Neural cell (in vitro differentiated cells): ENCODE results near the gene RPL18A. TPM values are rescaled to one million over a fixed set of nuclear protein-coding genes. Genes with fewer than 3 reads are reported as not detected.

Source experiments
- H2AFZ ChIP-seq: fragments of 200-600, 300-800 bp; sonication (generic), shearing (Covaris generic); 2 replicates; pipeline ENCODE4 v1.6.0; 2014; ENCODE audit warnings: low read depth, mild to moderate bottlenecking, antibody characterized with exemption, low read length, moderate library complexity
- H3F3A ChIP-seq: fragments of 200-600 bp; shearing (Covaris generic); 2 replicates; pipeline ENCODE4 v1.6.1; 2016; ENCODE audit warnings: mild to moderate bottlenecking, moderate library complexity, mixed read lengths, antibody characterized with exemption, low read length; ENCODE audit not compliant: insufficient read depth, poor library complexity, severe bottlenecking
- H3K27ac ChIP-seq: fragments of 200-600, 300-800 bp; sonication (generic), shearing (Covaris generic); 2 replicates; pipeline ENCODE4 v1.5.1; 2014; ENCODE audit warnings: mild to moderate bottlenecking, low read length, moderate library complexity
- H3K27me3 ChIP-seq: fragments of 300-800, 200-600 bp; sonication (generic), shearing (Covaris generic); 2 replicates; pipeline ENCODE4 v1.6.0; 2014; ENCODE audit warnings: mild to moderate bottlenecking, low read depth, low read length, moderate library complexity; ENCODE audit not compliant: insufficient read depth
- H3K36me3 ChIP-seq: fragments of 300-800, 200-600 bp; sonication (generic), shearing (Covaris generic); 2 replicates; pipeline ENCODE4 v1.5.1; 2014; ENCODE audit warnings: mild to moderate bottlenecking, antibody characterized with exemption, low read length, moderate library complexity; ENCODE audit not compliant: insufficient read depth
- H3K4me2 ChIP-seq: fragments of 300-800, 200-600 bp; sonication (generic), shearing (Covaris generic); 2 replicates; pipeline ENCODE4 v1.6.0; 2014; ENCODE audit warnings: mild to moderate bottlenecking, low read length
- H3K4me3 ChIP-seq: fragments of 300-800, 200-600 bp; sonication (generic), shearing (Covaris generic); 2 replicates; pipeline ENCODE4 v1.5.1; 2014; ENCODE audit warnings: mild to moderate bottlenecking, low read length, moderate library complexity
- H3K79me2 ChIP-seq: fragments of 200-600 bp; shearing (Covaris generic); replicated peaks from 2 replicates; pipeline ENCODE4 v1.6.0; 2014; ENCODE audit warnings: mild to moderate bottlenecking, low read length, moderate library complexity; ENCODE audit not compliant: insufficient read depth
- H3K9ac ChIP-seq: fragments of 300-800, 200-600 bp; sonication (generic), shearing (Covaris generic); 2 replicates; pipeline ENCODE4 v1.6.1; 2016; ENCODE audit warnings: mild to moderate bottlenecking, low read length, mixed read lengths
- H3K9me2 ChIP-seq: fragments of 200-600 bp; shearing (Covaris generic); 2 replicates; pipeline ENCODE4 v1.6.1; 2016; ENCODE audit warnings: mild to moderate bottlenecking, low read length, mixed read lengths; ENCODE audit not compliant: insufficient read depth
- H3K9me3 ChIP-seq: fragments of 200-600, 300-800 bp; sonication (generic), shearing (Covaris generic); 2 replicates; pipeline ENCODE4 v1.6.1; 2016; ENCODE audit warnings: mild to moderate bottlenecking, mixed run types, low read length, moderate library complexity, mixed read lengths
- H4K20me1 ChIP-seq: fragments of 200-600 bp; shearing (Covaris generic); 2 replicates; pipeline ENCODE4 v1.6.1; 2016; ENCODE audit warnings: mild to moderate bottlenecking, mixed run types; ENCODE audit not compliant: insufficient read depth
- EP300 ChIP-seq: fragments of 450-650 bp; conservative IDR thresholded peaks from 2 replicates; pipeline ENCODE4 v1.6.1; 2014; ENCODE audit warnings: antibody characterized with exemption, mild to moderate bottlenecking, moderate library complexity; ENCODE audit not compliant: poor library complexity, severe bottlenecking
- EZH2 ChIP-seq: fragments of 200-600, 300-800 bp; shearing (Covaris generic), sonication (generic); IDR thresholded peaks from 2 replicates; pipeline ENCODE4 v1.6.1; 2014; ENCODE audit warnings: antibody characterized with exemption, low read length, borderline replicate concordance, mild to moderate bottlenecking; ENCODE audit not compliant: insufficient read depth, poor library complexity, severe bottlenecking
- MXI1 ChIP-seq: fragments of 450-650 bp; conservative IDR thresholded peaks from 2 replicates; pipeline ENCODE4 v1.6.1; 2014; ENCODE audit warnings: antibody characterized with exemption, mild to moderate bottlenecking; ENCODE audit not compliant: poor library complexity, severe bottlenecking
- POLR2AphosphoS5 ChIP-seq: IDR thresholded peaks from 2 replicates; pipeline ENCODE4 v1.6.1; 2012
- RAD21 ChIP-seq: fragments of 450-650 bp; conservative IDR thresholded peaks from 2 replicates; pipeline ENCODE4 v1.6.1; 2014; ENCODE audit warnings: antibody characterized with exemption, mild to moderate bottlenecking, moderate library complexity
- SMC3 ChIP-seq: fragments of 450-650 bp; conservative IDR thresholded peaks from 2 replicates; pipeline ENCODE4 v1.6.1; 2014; ENCODE audit warnings: antibody characterized with exemption, mild to moderate bottlenecking, moderate library complexity; ENCODE audit not compliant: poor library complexity
- TAF1 ChIP-seq: IDR thresholded peaks from 2 replicates; pipeline ENCODE4 v1.6.1; 2012; ENCODE audit warnings: low read depth
- polyA plus RNA-seq: library from polyadenylated mRNA; depleted of rRNA; stranded (reverse); fragments of >200 nt; gene quantifications from 2 replicates; pipeline ENCODE4 v1.2.3, GENCODE V29; 2014
- TF ChIP-seq, protein P1 (sequence below): IDR thresholded peaks from 2 replicates; pipeline ENCODE4 v1.6.1; 2012; ENCODE audit warnings: borderline replicate concordance
- TF ChIP-seq, protein P2 (sequence below): fragments of 450-650 bp; IDR thresholded peaks from 2 replicates; pipeline ENCODE4 v1.5.1; 2014; ENCODE audit warnings: antibody characterized with exemption, mild to moderate bottlenecking, moderate library complexity; ENCODE audit not compliant: poor library complexity, severe bottlenecking

Gene RPL18A
- polyA plus RNA-seq, 1 donor from 2014 or later = 681 TPM

DNA sequence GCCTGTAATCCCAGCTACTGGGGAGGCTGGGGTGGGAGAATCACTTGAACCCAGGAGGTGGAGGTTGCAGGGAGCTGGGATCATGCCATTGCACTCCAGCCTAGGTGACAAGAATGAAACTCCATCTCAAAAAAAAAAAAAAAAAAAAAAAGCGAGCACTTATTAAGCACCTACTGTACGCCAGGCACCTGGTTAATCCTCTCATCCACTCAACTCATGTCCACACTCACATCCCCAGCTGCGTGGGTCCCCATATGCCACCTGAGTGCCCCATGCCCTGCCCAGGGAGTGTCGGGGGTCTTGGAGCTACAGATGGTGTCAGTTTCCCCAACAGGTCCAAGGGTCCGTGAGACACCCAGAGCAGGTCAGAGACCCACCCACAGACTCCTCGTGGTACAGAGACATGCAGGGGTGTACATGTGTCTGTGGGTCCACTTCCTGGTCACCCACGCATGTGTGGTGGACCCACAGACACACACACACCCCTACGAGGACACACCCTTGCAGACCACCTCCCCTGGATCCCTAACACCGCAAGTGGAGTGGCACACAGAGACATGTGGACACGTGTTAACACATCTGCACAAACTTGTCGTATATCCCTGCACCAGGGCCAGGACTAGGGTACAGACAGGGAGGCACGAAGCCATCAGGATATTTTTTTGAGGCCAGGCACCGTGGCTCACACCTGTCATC is 41.9 kb upstream of the RPL18A start:
- TF ChIP-seq SMC3 (no peak), TAF1 (no peak), POLR2AphosphoS5 (no peak)
- TF ChIP-seq, protein P1, sequence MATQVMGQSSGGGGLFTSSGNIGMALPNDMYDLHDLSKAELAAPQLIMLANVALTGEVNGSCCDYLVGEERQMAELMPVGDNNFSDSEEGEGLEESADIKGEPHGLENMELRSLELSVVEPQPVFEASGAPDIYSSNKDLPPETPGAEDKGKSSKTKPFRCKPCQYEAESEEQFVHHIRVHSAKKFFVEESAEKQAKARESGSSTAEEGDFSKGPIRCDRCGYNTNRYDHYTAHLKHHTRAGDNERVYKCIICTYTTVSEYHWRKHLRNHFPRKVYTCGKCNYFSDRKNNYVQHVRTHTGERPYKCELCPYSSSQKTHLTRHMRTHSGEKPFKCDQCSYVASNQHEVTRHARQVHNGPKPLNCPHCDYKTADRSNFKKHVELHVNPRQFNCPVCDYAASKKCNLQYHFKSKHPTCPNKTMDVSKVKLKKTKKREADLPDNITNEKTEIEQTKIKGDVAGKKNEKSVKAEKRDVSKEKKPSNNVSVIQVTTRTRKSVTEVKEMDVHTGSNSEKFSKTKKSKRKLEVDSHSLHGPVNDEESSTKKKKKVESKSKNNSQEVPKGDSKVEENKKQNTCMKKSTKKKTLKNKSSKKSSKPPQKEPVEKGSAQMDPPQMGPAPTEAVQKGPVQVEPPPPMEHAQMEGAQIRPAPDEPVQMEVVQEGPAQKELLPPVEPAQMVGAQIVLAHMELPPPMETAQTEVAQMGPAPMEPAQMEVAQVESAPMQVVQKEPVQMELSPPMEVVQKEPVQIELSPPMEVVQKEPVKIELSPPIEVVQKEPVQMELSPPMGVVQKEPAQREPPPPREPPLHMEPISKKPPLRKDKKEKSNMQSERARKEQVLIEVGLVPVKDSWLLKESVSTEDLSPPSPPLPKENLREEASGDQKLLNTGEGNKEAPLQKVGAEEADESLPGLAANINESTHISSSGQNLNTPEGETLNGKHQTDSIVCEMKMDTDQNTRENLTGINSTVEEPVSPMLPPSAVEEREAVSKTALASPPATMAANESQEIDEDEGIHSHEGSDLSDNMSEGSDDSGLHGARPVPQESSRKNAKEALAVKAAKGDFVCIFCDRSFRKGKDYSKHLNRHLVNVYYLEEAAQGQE = no peak
- Histone ChIP-seq H3K27me3 (no peaks in the 10 kb centered on the region), H3F3A (no peaks in the 10 kb centered on the region), H3K36me3 (no peaks in the 10 kb centered on the region), H3K9me2 (no peaks in the 10 kb centered on the region), H3K79me2 (no peaks in the 10 kb centered on the region), H2AFZ (no peak overlapping the region), H3K9me3 (no peaks in the 10 kb centered on the region), H3K4me3 (no peak overlapping the region), H3K27ac (no peak overlapping the region), H3K9ac (no peak overlapping the region), H4K20me1 (no peaks in the 10 kb centered on the region), H3K4me2 (no peak overlapping the region)

DNA sequence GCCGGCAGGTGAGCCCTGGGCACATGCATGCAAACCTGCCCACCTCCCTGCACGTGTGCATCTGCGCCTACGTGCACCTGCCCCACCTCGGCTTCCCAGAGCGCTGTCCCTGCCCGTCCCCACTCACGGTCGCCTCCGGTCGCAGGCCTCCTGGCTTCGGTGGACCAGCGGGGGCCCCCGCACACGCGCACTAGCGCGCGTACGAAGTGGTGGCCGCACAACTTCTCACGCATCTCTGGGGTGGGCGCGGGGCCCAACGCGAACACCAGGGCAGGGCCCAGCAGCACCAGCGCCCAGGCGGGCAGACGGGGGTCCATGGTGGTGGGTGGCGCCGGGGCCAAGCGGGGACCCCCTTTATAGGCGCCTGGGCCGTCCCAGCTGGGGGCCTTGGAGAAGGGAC is 38.5 kb upstream of the RPL18A start, which contains the start of gene INSL3:
INSL3 (minus strand) TSS at position 330 of the 400 bp plus-strand sequence; CDS start at position 317, 13 bp downstream.
- Histone ChIP-seq H3K36me3 (no peaks in the 10 kb centered on the region), H3K4me3 (no peak within 1 kb of the TSS), H3K27ac (no peak within 1 kb of the TSS), H4K20me1 (no peaks in the 10 kb centered on the region), H3K4me2 (no peak within 1 kb of the TSS), H3K9ac (no peak within 1 kb of the TSS), H3F3A (no peaks in the 10 kb centered on the region), H3K27me3 (no peaks in the 10 kb centered on the region), H3K79me2 (no peaks in the 10 kb centered on the region), H3K9me3 (no peaks in the 10 kb centered on the region), H2AFZ (no peak within 1 kb of the TSS), H3K9me2 (no peaks in the 10 kb centered on the region)
- TF ChIP-seq TAF1 (no peak), POLR2AphosphoS5 (no peak), RAD21 (no peak), SMC3 (no peak), EP300 (no peak), MXI1 (no peak), EZH2 (no peak)
- TF ChIP-seq, protein P1 = no peak
- TF ChIP-seq, protein P2, sequence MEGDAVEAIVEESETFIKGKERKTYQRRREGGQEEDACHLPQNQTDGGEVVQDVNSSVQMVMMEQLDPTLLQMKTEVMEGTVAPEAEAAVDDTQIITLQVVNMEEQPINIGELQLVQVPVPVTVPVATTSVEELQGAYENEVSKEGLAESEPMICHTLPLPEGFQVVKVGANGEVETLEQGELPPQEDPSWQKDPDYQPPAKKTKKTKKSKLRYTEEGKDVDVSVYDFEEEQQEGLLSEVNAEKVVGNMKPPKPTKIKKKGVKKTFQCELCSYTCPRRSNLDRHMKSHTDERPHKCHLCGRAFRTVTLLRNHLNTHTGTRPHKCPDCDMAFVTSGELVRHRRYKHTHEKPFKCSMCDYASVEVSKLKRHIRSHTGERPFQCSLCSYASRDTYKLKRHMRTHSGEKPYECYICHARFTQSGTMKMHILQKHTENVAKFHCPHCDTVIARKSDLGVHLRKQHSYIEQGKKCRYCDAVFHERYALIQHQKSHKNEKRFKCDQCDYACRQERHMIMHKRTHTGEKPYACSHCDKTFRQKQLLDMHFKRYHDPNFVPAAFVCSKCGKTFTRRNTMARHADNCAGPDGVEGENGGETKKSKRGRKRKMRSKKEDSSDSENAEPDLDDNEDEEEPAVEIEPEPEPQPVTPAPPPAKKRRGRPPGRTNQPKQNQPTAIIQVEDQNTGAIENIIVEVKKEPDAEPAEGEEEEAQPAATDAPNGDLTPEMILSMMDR = no peak
